IMR-90 (cell line): ENCODE results near the gene B2M. TPM values are rescaled to one million over a fixed set of nuclear protein-coding genes. Genes with fewer than 3 reads are reported as not detected.
"Not testable (repeated sequence)": the region's sequence is repeated elsewhere in the genome, so short reads cannot be mapped to it uniquely, and the experiment has no call there.

Source experiments
- ATAC-seq: fragments of 200-7000 bp; cut with Tn5 transposase; 2 replicates; pipeline ENCODE4 v1.9.1; 2020; ENCODE audit warnings: low read depth, mild to moderate bottlenecking, moderate library complexity
- BruUV-seq: library from RNA; stranded (reverse); fragments of 400-500 nt; replicated peaks from 2 replicates; lab custom pipeline; 2021; lab: Mats Ljungman, UMichigan
- CTCF ChIA-PET: fragments of 300-600 bp; formaldehyde crosslinking; extraction: SDS; loops from one replicate; lab custom pipeline; 2021; ENCODE audit warnings: antibody characterized with exemption; lab: Yijun Ruan, JAX
- POLR2A ChIA-PET: fragments of 300-600 bp; sonication (Branson Sonifier 250); formaldehyde crosslinking; loops from one replicate; lab custom pipeline; 2022; ENCODE audit warnings: antibody characterized with exemption; ENCODE audit not compliant: unreplicated experiment; lab: Charles Lee
- DNase-seq: peaks from one replicate; pipeline ENCODE4 v3.0.0; 2013
- H2AFZ ChIP-seq: replicated peaks from 2 replicates; pipeline ENCODE3; 2013; ENCODE audit warnings: low read length, mild to moderate bottlenecking; ENCODE audit not compliant: poor library complexity
- H2AK5ac ChIP-seq: 2 replicates; pipeline ENCODE4 v1.6.1; 2013; ENCODE audit warnings: low read depth, low read length, inconsistent platforms
- H2AK9ac ChIP-seq: replicated peaks from 2 replicates; pipeline ENCODE3; 2013; ENCODE audit warnings: mild to moderate bottlenecking, low read depth, low read length, moderate library complexity; ENCODE audit not compliant: poor library complexity
- H2BK120ac ChIP-seq: 2 replicates; pipeline ENCODE4 v1.6.1; 2013; ENCODE audit warnings: low read depth, low read length, inconsistent platforms
- H2BK15ac ChIP-seq: 3 replicates; pipeline ENCODE4 v1.6.1; 2013; ENCODE audit warnings: low read depth, low read length, inconsistent platforms
- H2BK20ac ChIP-seq: 2 replicates; pipeline ENCODE4 v1.6.1; 2013; ENCODE audit warnings: low read depth, mild to moderate bottlenecking, inconsistent platforms, low read length, moderate library complexity
- H2BK5ac ChIP-seq: 2 replicates; pipeline ENCODE4 v1.6.1; 2013; ENCODE audit warnings: mild to moderate bottlenecking, low read depth, low read length, inconsistent platforms; ENCODE audit not compliant: poor library complexity, severe bottlenecking
- H3K14ac ChIP-seq: replicated peaks from 2 replicates; pipeline ENCODE4 v1.6.1; 2013; ENCODE audit warnings: low read depth, low read length, inconsistent platforms
- H3K18ac ChIP-seq: 2 replicates; pipeline ENCODE4 v1.6.1; 2013; ENCODE audit warnings: low read depth, low read length, control low read depth
- H3K23ac ChIP-seq: 2 replicates; pipeline ENCODE4 v1.6.1; 2013; ENCODE audit warnings: low read depth, low read length, inconsistent platforms
- H3K27ac ChIP-seq: 2 replicates; pipeline ENCODE4 v1.5.1; 2013; ENCODE audit warnings: mild to moderate bottlenecking, control low read depth, low read length; ENCODE audit not compliant: insufficient read depth
- H3K27me3 ChIP-seq: 2 replicates; pipeline ENCODE4 v1.6.1; 2013; ENCODE audit warnings: low read length; ENCODE audit not compliant: control insufficient read depth, insufficient read depth
- H3K36me3 ChIP-seq: 2 replicates; pipeline ENCODE4 v1.6.1; 2013; ENCODE audit warnings: low read length, mixed read lengths; ENCODE audit not compliant: control insufficient read depth, insufficient read depth
- H3K4ac ChIP-seq: 2 replicates; pipeline ENCODE4 v1.6.1; 2013; ENCODE audit warnings: low read depth, low read length, inconsistent platforms
- H3K4me1 ChIP-seq: 2 replicates; pipeline ENCODE4 v1.6.1; 2013; ENCODE audit warnings: low read length, mixed read lengths; ENCODE audit not compliant: control insufficient read depth, insufficient read depth
- H3K4me2 ChIP-seq: 2 replicates; pipeline ENCODE4 v1.6.1; 2013; ENCODE audit warnings: low read depth, mild to moderate bottlenecking, control low read depth, low read length, moderate library complexity
- H3K4me3 ChIP-seq: 2 replicates; pipeline ENCODE4 v1.5.1; 2013; ENCODE audit warnings: low read depth, mild to moderate bottlenecking, control low read depth, low read length, moderate library complexity; ENCODE audit not compliant: insufficient read depth
- H3K56ac ChIP-seq: 2 replicates; pipeline ENCODE4 v1.6.1; 2013; ENCODE audit warnings: low read length, inconsistent platforms; ENCODE audit not compliant: insufficient read depth; ENCODE audit errors: extremely low read depth
- H3K79me1 ChIP-seq, 2 experiments: 2 replicates each; pipeline ENCODE4 v1.6.1; 2013; ENCODE audit warnings: low read length in 2 of 2, inconsistent platforms in 1 of 2, low read depth in 1 of 2
- H3K9ac ChIP-seq: 2 replicates; pipeline ENCODE4 v1.6.1; 2013; ENCODE audit warnings: low read depth, low read length, control low read depth
- H3K9me1 ChIP-seq: 2 replicates; pipeline ENCODE4 v1.6.1; 2013; ENCODE audit warnings: low read length, inconsistent platforms; ENCODE audit not compliant: insufficient read depth
- H3K9me3 ChIP-seq: 2 replicates; pipeline ENCODE4 v1.6.1; 2013; ENCODE audit warnings: low read length; ENCODE audit not compliant: control insufficient read depth, insufficient read depth
- H4K20me1 ChIP-seq: 2 replicates; pipeline ENCODE4 v1.6.1; 2013; ENCODE audit warnings: low read length, inconsistent platforms; ENCODE audit not compliant: insufficient read depth
- H4K5ac ChIP-seq: 2 replicates; pipeline ENCODE4 v1.6.1; 2013; ENCODE audit warnings: mild to moderate bottlenecking, low read depth, low read length, control low read depth
- H4K8ac ChIP-seq, 2 experiments: 2 replicates each; pipeline ENCODE4 v1.6.1; 2013; ENCODE audit warnings: low read depth in 2 of 2, low read length in 2 of 2, control low read depth in 1 of 2, inconsistent platforms in 1 of 2
- H4K91ac ChIP-seq: 2 replicates; pipeline ENCODE4 v1.6.1; 2013; ENCODE audit warnings: low read depth, low read length, inconsistent platforms; ENCODE audit not compliant: insufficient read depth
- WGBS, 2 experiments: methylation state at CpG; one replicate each; pipeline versions ENCODE4 v1.1.5 to v1.1.7; 2013; ENCODE audit warnings: missing lambda C conversion rate in 2 of 2; ENCODE audit not compliant: insufficient read length in 1 of 2; ENCODE audit errors: extremely low coverage in 2 of 2; 5-methylcytosine and 5-hydroxymethylcytosine counted together
- dilution Hi-C: fragments of 300-500 bp; cut with HindIII; formaldehyde crosslinking; loops from one replicate; pipeline ENCODE4 v1.14.3; 2018; ENCODE audit warnings: low sequenced_read_pairs; ENCODE audit not compliant: unreplicated experiment
- in situ Hi-C: fragments of 300-500 bp; cut with MboI; formaldehyde crosslinking; loops from 3 replicates; pipeline ENCODE4 v1.14.3; 2019; ENCODE audit warnings: low sequenced_read_pairs, inconsistent platforms, mixed read lengths
- intact Hi-C: fragments of 100-400 bp; cut with micrococcal nuclease; formaldehyde crosslinking; loops from 2 replicates; pipeline ENCODE4 v1.10.0; 2022
- polyA plus RNA-seq, 3 experiments: library from polyadenylated mRNA; depleted of rRNA; stranded (reverse); fragments of >200 nt; gene quantifications; 2 replicates each; pipeline ENCODE4 v1.2.3, GENCODE V29; 2012; ENCODE audit warnings: low replicate concordance in 1 of 3
- total RNA-seq: library from RNA; depleted of rRNA; stranded (reverse); fragments of >200 nt; gene quantifications from 2 replicates; pipeline ENCODE4 v1.2.3, GENCODE V29; 2012

Gene B2M
- total and polyA plus RNA-seq, 2 of the 4 experiments (the other 2 are of a cell fraction): 895 to 3,394 TPM

DNA sequence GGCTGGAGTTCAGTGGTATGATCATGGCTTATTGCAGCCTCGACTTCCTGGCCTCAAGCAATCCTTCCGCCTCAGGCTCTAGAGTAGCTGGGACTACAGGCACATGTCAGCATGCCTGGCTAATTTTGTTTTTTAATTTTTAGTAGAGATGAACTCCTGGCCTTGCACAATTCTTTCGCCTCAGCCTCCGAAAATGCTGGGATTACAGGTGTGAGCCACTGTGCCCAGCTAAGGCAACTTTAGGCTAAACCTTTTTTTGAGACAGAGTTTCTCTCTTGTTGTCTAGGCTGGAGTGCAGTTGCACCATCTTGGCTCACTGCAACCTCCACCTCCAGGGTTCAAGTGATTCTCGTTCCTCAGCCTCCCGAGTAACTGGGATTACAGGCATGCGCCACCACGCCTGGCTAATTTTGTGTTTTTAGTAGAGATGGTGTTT, 8.7 kb downstream of the B2M start:
- Histone ChIP-seq H3K36me3 (peaks cover 21% of the 10 kb centered on the region), H3K79me1 (peaks cover 16 to 20% of the 10 kb centered on the region in 2 experiments), H4K20me1 (peaks cover 10% of the 10 kb centered on the region; the same call in 1 of the 2 replicates)
- H2AK5ac ChIP-seq, H3K27ac ChIP-seq, in situ Hi-C loops, POLR2A ChIA-PET, H3K4me3 ChIP-seq, dilution Hi-C loops, intact Hi-C loops, H3K18ac ChIP-seq, H3K9me1 ChIP-seq, H2BK120ac ChIP-seq, H3K23ac ChIP-seq, H3K4me2 ChIP-seq, H4K8ac ChIP-seq, H2BK15ac ChIP-seq, DNase-seq, H3K14ac ChIP-seq, H2AK9ac ChIP-seq, BruUV-seq, H4K91ac ChIP-seq, H3K9ac ChIP-seq, H3K56ac ChIP-seq, H3K9me3 ChIP-seq, H4K5ac ChIP-seq, H2BK20ac ChIP-seq, H3K4ac ChIP-seq, CTCF ChIA-PET, H3K4me1 ChIP-seq, H2BK5ac ChIP-seq, H3K27me3 ChIP-seq, H2AFZ ChIP-seq: not testable (repeated sequence)
- peak; percentile 48 for ATAC-seq
- 100% methylated on average over 1 of the region's 8 CpGs; no CpG with 5 or more reads in 1 of the 2 experiments for WGBS, 2 experiments
